Suprapubic skin (tissue), 3 donors: ENCODE data around the gene TMEM178B.

Experiments used
- CTCF ChIP-seq, 2 donors: fragments of 200-600 bp in 1 of 2; fragments of 450-650 bp in 1 of 2; sonication (generic) in 1 of 2; IDR thresholded peaks; one replicate each; pipeline ENCODE4 v1.5.1; 2016 to 2019; ENCODE audit warnings: antibody characterized with exemption in 2 of 2, mild to moderate bottlenecking in 1 of 2, moderate library complexity in 1 of 2
- POLR2A ChIP-seq, 2 donors: fragments of 450-650 bp; IDR thresholded peaks; one replicate each; pipeline ENCODE4 v1.6.1; 2017; ENCODE audit warnings: antibody characterized with exemption in 2 of 2, mild to moderate bottlenecking in 2 of 2, moderate library complexity in 2 of 2

GRCh38 chr7:141431140-141431479 is 357.2 kb downstream of the TMEM178B start:
- TF ChIP-seq POLR2A (IDR thresholded peaks at IDR 0.05) (no peak), CTCF (IDR thresholded peaks at IDR 0.05) (no peak)
